H9 (cell line): Measurements from ENCODE around the gene DENND11. TPM values are rescaled to one million over a fixed set of nuclear protein-coding genes. Genes with fewer than 3 reads are reported as not detected.

Experiments used
- DNase-seq: peaks from one replicate; pipeline ENCODE4 v3.0.0-alpha.2; 2017
- H2AFZ ChIP-seq: one replicate; pipeline ENCODE4 v1.6.1; 2013; ENCODE audit warnings: mild to moderate bottlenecking, low read length, control low read depth, moderate library complexity
- H2AK5ac ChIP-seq: 2 replicates; pipeline ENCODE4 v1.6.1; 2013; ENCODE audit warnings: low read length, control low read depth, mixed read lengths; ENCODE audit not compliant: insufficient read length
- H2BK120ac ChIP-seq: one replicate; pipeline ENCODE4 v1.6.1; 2013; ENCODE audit warnings: low read depth, mild to moderate bottlenecking, low read length, control low read depth, inconsistent platforms; ENCODE audit not compliant: poor library complexity, severe bottlenecking
- H2BK12ac ChIP-seq: 2 replicates; pipeline ENCODE4 v1.6.1; 2013; ENCODE audit warnings: low read length, control low read depth, mixed read lengths, low read depth; ENCODE audit not compliant: insufficient read length
- H2BK15ac ChIP-seq: 2 replicates; pipeline ENCODE4 v1.6.1; 2013; ENCODE audit warnings: low read depth, low read length, control low read depth
- H2BK20ac ChIP-seq: one replicate; pipeline ENCODE4 v1.6.1; 2013; ENCODE audit warnings: low read depth, mild to moderate bottlenecking, low read length, control low read depth, inconsistent platforms; ENCODE audit not compliant: poor library complexity, severe bottlenecking
- H2BK5ac ChIP-seq: 2 replicates; pipeline ENCODE4 v1.6.1; 2013; ENCODE audit warnings: low read length, control low read depth, mixed read lengths; ENCODE audit not compliant: insufficient read length
- H3K14ac ChIP-seq: 2 replicates; pipeline ENCODE4 v1.6.1; 2013; ENCODE audit warnings: low read length, control low read depth; ENCODE audit not compliant: insufficient read depth
- H3K18ac ChIP-seq: 2 replicates; pipeline ENCODE4 v1.6.1; 2013; ENCODE audit warnings: low read depth, mild to moderate bottlenecking, mixed read lengths, low read length, control low read depth; ENCODE audit not compliant: insufficient read length
- H3K23ac ChIP-seq: 2 replicates; pipeline ENCODE4 v1.6.1; 2013; ENCODE audit warnings: low read length, control low read depth, mixed read lengths, low read depth; ENCODE audit not compliant: insufficient read length
- H3K23me2 ChIP-seq: 2 replicates; pipeline ENCODE4 v1.6.1; 2013; ENCODE audit warnings: low read depth, mild to moderate bottlenecking, mixed read lengths, low read length, control low read depth; ENCODE audit not compliant: insufficient read length, poor library complexity, severe bottlenecking
- H3K27ac ChIP-seq: 2 replicates; pipeline ENCODE4 v1.5.1; 2013; ENCODE audit warnings: low read length, control low read depth, mixed read lengths, low read depth; ENCODE audit not compliant: insufficient read length
- H3K27me3 ChIP-seq: 2 replicates; pipeline ENCODE4 v1.6.1; 2013; ENCODE audit warnings: low read length, control low read depth, inconsistent platforms; ENCODE audit not compliant: insufficient read depth
- H3K4ac ChIP-seq: 2 replicates; pipeline ENCODE4 v1.6.1; 2013; ENCODE audit warnings: low read depth, mild to moderate bottlenecking, control low read depth, inconsistent platforms, low read length, moderate library complexity
- H3K4me1 ChIP-seq: 2 replicates; pipeline ENCODE4 v1.6.1; 2013; ENCODE audit warnings: low read length, control low read depth, inconsistent platforms; ENCODE audit not compliant: insufficient read depth
- H3K4me2 ChIP-seq: 2 replicates; pipeline ENCODE4 v1.6.1; 2013; ENCODE audit warnings: low read length, control low read depth, mixed read lengths; ENCODE audit not compliant: insufficient read length, insufficient read depth
- H3K56ac ChIP-seq: 2 replicates; pipeline ENCODE4 v1.6.1; 2013; ENCODE audit warnings: low read depth, mild to moderate bottlenecking, mixed read lengths, low read length, control low read depth; ENCODE audit not compliant: insufficient read length
- H3K79me1 ChIP-seq: 2 replicates; pipeline ENCODE4 v1.6.1; 2013; ENCODE audit warnings: low read depth, mild to moderate bottlenecking, moderate library complexity, low read length, control low read depth, inconsistent platforms; ENCODE audit not compliant: insufficient read depth, poor library complexity, severe bottlenecking
- H3K79me2 ChIP-seq: 2 replicates; pipeline ENCODE4 v1.6.1; 2013; ENCODE audit warnings: low read length, control low read depth, inconsistent platforms; ENCODE audit not compliant: insufficient read depth
- H3K9ac ChIP-seq: 2 replicates; pipeline ENCODE4 v1.6.1; 2013; ENCODE audit warnings: low read length, control low read depth, mixed read lengths; ENCODE audit not compliant: insufficient read length; ENCODE audit errors: extremely low read depth
- H3K9me3 ChIP-seq: one replicate; pipeline ENCODE4 v1.6.1; 2013; ENCODE audit warnings: low read depth, low read length, inconsistent platforms; ENCODE audit not compliant: control insufficient read depth
- H3T11ph ChIP-seq: one replicate; pipeline ENCODE4 v1.6.1; 2013; ENCODE audit warnings: mild to moderate bottlenecking, low read length, control low read depth, inconsistent platforms
- H4K20me1 ChIP-seq: one replicate; pipeline ENCODE4 v1.6.1; 2013; ENCODE audit not compliant: control insufficient read depth, insufficient read length, insufficient read depth
- H4K5ac ChIP-seq: 2 replicates; pipeline ENCODE4 v1.6.1; 2013; ENCODE audit warnings: low read depth, mild to moderate bottlenecking, mixed read lengths, low read length, control low read depth; ENCODE audit not compliant: insufficient read length
- H4K8ac ChIP-seq: replicated peaks from 2 replicates; pipeline ENCODE4 v1.6.1; 2013; ENCODE audit warnings: low read length, control low read depth, mixed read lengths, low read depth; ENCODE audit not compliant: insufficient read length
- H4K91ac ChIP-seq: 2 replicates; pipeline ENCODE4 v1.6.1; 2013; ENCODE audit warnings: low read depth, mild to moderate bottlenecking, moderate library complexity, mixed read lengths, low read length, control low read depth; ENCODE audit not compliant: insufficient read length
- H3K27ac Mint-ChIP-seq, 3 experiments: 2 replicates in 2 of 3; 3 replicates in 1 of 3; pipeline ENCODE4 v1.8.0; 2020 to 2021; ENCODE audit warnings: mixed read lengths in 3 of 3, mild to moderate bottlenecking in 1 of 3, moderate library complexity in 1 of 3
- H3K27me3 Mint-ChIP-seq: 2 replicates; pipeline ENCODE4 v1.8.0; 2021; ENCODE audit warnings: low read depth, mild to moderate bottlenecking, moderate library complexity, mixed read lengths
- H3K36me3 Mint-ChIP-seq, 3 experiments: 2 replicates in 2 of 3; 3 replicates in 1 of 3; pipeline ENCODE4 v1.8.0; 2020 to 2021; ENCODE audit warnings: low read depth in 3 of 3, mixed read lengths in 3 of 3; ENCODE audit not compliant: insufficient read depth in 1 of 3
- H3K4me1 Mint-ChIP-seq, 2 experiments: 2 replicates each; pipeline ENCODE4 v1.8.0; 2020; ENCODE audit warnings: mixed read lengths in 2 of 2
- H3K4me3 Mint-ChIP-seq, 2 experiments: 2 replicates in 1 of 2; 3 replicates in 1 of 2; pipeline ENCODE4 v1.8.0; 2020 to 2021; ENCODE audit warnings: mild to moderate bottlenecking in 2 of 2, mixed read lengths in 2 of 2, moderate library complexity in 1 of 2
- H3K9me3 Mint-ChIP-seq, 2 experiments: 2 replicates in 1 of 2; 3 replicates in 1 of 2; pipeline ENCODE4 v1.8.0; 2020; ENCODE audit warnings: mild to moderate bottlenecking in 2 of 2, mixed read lengths in 2 of 2, moderate library complexity in 1 of 2
- CTCF ChIP-seq: fragments of 200-600 bp; sonication (generic); conservative IDR thresholded peaks from 3 replicates; pipeline ENCODE4 v1.8.0; 2021; ENCODE audit warnings: antibody characterized with exemption, mild to moderate bottlenecking
- WGBS: extraction: QIAGEN DNeasy Blood & Tissue Kit; methylation state at CpG from one replicate; pipeline ENCODE4 v1.1.7; 2013; ENCODE audit warnings: missing lambda C conversion rate, low lambda C conversion rate, mixed read lengths; ENCODE audit not compliant: insufficient read length; ENCODE audit errors: extremely low coverage; 5-methylcytosine and 5-hydroxymethylcytosine counted together
- total RNA-seq: library from RNA; stranded (reverse); gene quantifications from 2 replicates; pipeline ENCODE4 v1.2.1, GENCODE V29; 2021

The DENND11 gene
- total RNA-seq, 1 experiment from 2014 or later = 21.9 TPM

- Histone ChIP-seq H3K18ac (no peak overlapping the region), H3K4ac (no peak overlapping the region), H4K5ac (no peak overlapping the region), H3K79me1 (no peaks in the 10 kb centered on the region), H2AK5ac (no peak overlapping the region), H3T11ph (no peak overlapping the region), H3K23ac (no peak overlapping the region), H2AFZ (no peak overlapping the region), H4K8ac (no peak overlapping the region), H2BK15ac (no peak overlapping the region), H3K23me2 (no peaks in the 10 kb centered on the region), H3K4me2 (no peak overlapping the region), H2BK120ac (no peak overlapping the region), H3K27ac (no peak overlapping the region), H3K56ac (no peak overlapping the region), H3K4me1 (peaks cover 2% of the 10 kb centered on the region; the same call in 1 of the 2 replicates), H4K91ac (no peak overlapping the region), H2BK12ac (no peak overlapping the region), H3K9me3 (no peaks in the 10 kb centered on the region), H2BK20ac (no peak overlapping the region), H3K9ac (no peak overlapping the region), H3K79me2 (peaks cover 2% of the 10 kb centered on the region; the same call in 1 of the 2 replicates), H4K20me1 (no peaks in the 10 kb centered on the region), H3K27me3 (no peaks in the 10 kb centered on the region), H2BK5ac (no peak overlapping the region), H3K14ac (no peak overlapping the region)
- peaks cover 7 to 18% of the 10 kb centered on the region in 2 experiments for H3K4me1 Mint-ChIP-seq
- TF ChIP-seq CTCF = no peak
- DNase-seq = no peak
- no peaks in the 10 kb centered on the region for H3K9me3 Mint-ChIP-seq
- peaks cover 4 to 20% (median 15%) of the 10 kb centered on the region in 3 experiments; a peak in 6 of 7 replicates for H3K36me3 Mint-ChIP-seq
- WGBS = no CpG with 5 or more reads among the region's 3 CpGs
- no peak overlapping the region for H3K4me3 Mint-ChIP-seq
- H3K27me3 Mint-ChIP-seq = no peaks in the 10 kb centered on the region
- H3K27ac Mint-ChIP-seq = no peak overlapping the region
Measured at GRCh38 chr7:141686074-141686473, 15.9 kb downstream of the DENND11 start.
